HG03432 (cell line): ENCODE data around the gene PTPRN.

Experiments
- ATAC-seq: cut with Tn5 transposase; IDR thresholded peaks from one replicate; pipeline ENCODE4 v1.9.1; 2021; ENCODE audit warnings: mild to moderate bottlenecking, moderate library complexity; ENCODE audit not compliant: unreplicated experiment

PTPRN gene

GRCh38 chr2:219247678-219248642 lies 61.2 kb downstream of the PTPRN start:
- no peak for ATAC-seq

- no peak for ATAC-seq
These were observed 62.6 kb downstream of the PTPRN start for GRCh38 chr2:219246559-219246958.

GRCh38 chr2:219245899-219246230 lies 63.3 kb downstream of the PTPRN start:
- ATAC-seq = no peak

- peak; percentile 75 for ATAC-seq
These were observed 63.9 kb downstream of the PTPRN start, which contains the start of the genes GLB1L and STK16 for GRCh38 chr2:219245148-219245898. Gene GLB1L (minus strand): TSS chr2:219245444. CDS start chr2:219243573, 1,871 bp downstream. Gene STK16 (plus strand): TSS chr2:219245479. CDS start chr2:219246000, 521 bp downstream.

GRCh38 chr2:219244789-219245147 lies 64.4 kb downstream of the PTPRN start:
- ATAC-seq = no peak

- no peak for ATAC-seq
These were observed 65.9 kb downstream of the PTPRN start for GRCh38 chr2:219243291-219243761.
